GM18951 (cell line): Measurements from ENCODE around the gene KIF17.

ENCODE experiments used
- POLR2A ChIP-seq: IDR thresholded peaks from 4 replicates; pipeline ENCODE4 v1.6.1; 2011; ENCODE audit warnings: mild to moderate bottlenecking; ENCODE audit not compliant: insufficient read length, insufficient read depth; ENCODE audit errors: extremely low read depth
- in situ Hi-C: fragments of 300-500 bp; cut with MboI; formaldehyde crosslinking; loops from one replicate; pipeline ENCODE4 v1.12.0; 2022; ENCODE audit warnings: low sequenced_read_pairs, mixed read lengths, inconsistent platforms; ENCODE audit not compliant: unreplicated experiment

KIF17 gene

GRCh38 chr1:20699558-20699957, 18.2 kb downstream of the KIF17 start:
- in situ Hi-C loops, result no loop called here
- TF ChIP-seq POLR2A, result no peak

GRCh38 chr1:20698195-20698910, 19.5 kb downstream of the KIF17 start:
- in situ Hi-C loops, result no loop called here

GRCh38 chr1:20697563-20697962, 20.2 kb downstream of the KIF17 start:
- TF ChIP-seq POLR2A, result no peak
- in situ Hi-C loops, result no loop called here

More at GRCh38 chr1:20698195-20698910, 19.5 kb downstream of the KIF17 start:
- no peak for TF ChIP-seq POLR2A

- in situ Hi-C loops, result no loop called here
- no peak for TF ChIP-seq POLR2A
Measured at GRCh38 chr1:20696397-20697333, 21.1 kb downstream of the KIF17 start.

GRCh38 chr1:20695515-20695914, 22.3 kb downstream of the KIF17 start:
- TF ChIP-seq POLR2A, result no peak
- in situ Hi-C loops, result no loop called here

GRCh38 chr1:20693623-20694022, 24.2 kb downstream of the KIF17 start:
- TF ChIP-seq POLR2A, result no peak
- in situ Hi-C loops, result no loop called here

- in situ Hi-C loops, result no loop called here
- no peak for TF ChIP-seq POLR2A
Measured at GRCh38 chr1:20691872-20692271, 25.9 kb downstream of the KIF17 start.

- TF ChIP-seq POLR2A, result no peak
- in situ Hi-C loops, result no loop called here
Measured at GRCh38 chr1:20689645-20690056, 28.2 kb downstream of the KIF17 start.

GRCh38 chr1:20686883-20687725, 30.7 kb downstream of the KIF17 start:
- no peak for TF ChIP-seq POLR2A
- in situ Hi-C loops, result no loop called here

- in situ Hi-C loops, result no loop called here
- TF ChIP-seq POLR2A, result no peak
Measured at GRCh38 chr1:20685741-20686140, 32.1 kb downstream of the KIF17 start.

- TF ChIP-seq POLR2A, result no peak
- in situ Hi-C loops, result no loop called here
Measured at GRCh38 chr1:20685099-20685662, 32.6 kb downstream of the KIF17 start.

- in situ Hi-C loops, result no loop called here
- TF ChIP-seq POLR2A, result no peak
Measured at GRCh38 chr1:20684651-20685050, 33.2 kb downstream of the KIF17 start.
